Activated gamma-delta T cell treated with Interleukin-2 at 50 U/mL for 16 hours (primary cell): ENCODE results near the gene TUBA3D.
A peak's percentile ranks its signal among the peaks of the same experiment; 100 is the strongest.
"Not testable (repeated sequence)": the region's sequence is repeated elsewhere in the genome, so short reads cannot be mapped to it uniquely, and the experiment has no call there.

Experiments
- DNase-seq: peaks from one replicate; pipeline ENCODE4 v3.0.0-alpha.2; 2020

The TUBA3D gene

DNA sequence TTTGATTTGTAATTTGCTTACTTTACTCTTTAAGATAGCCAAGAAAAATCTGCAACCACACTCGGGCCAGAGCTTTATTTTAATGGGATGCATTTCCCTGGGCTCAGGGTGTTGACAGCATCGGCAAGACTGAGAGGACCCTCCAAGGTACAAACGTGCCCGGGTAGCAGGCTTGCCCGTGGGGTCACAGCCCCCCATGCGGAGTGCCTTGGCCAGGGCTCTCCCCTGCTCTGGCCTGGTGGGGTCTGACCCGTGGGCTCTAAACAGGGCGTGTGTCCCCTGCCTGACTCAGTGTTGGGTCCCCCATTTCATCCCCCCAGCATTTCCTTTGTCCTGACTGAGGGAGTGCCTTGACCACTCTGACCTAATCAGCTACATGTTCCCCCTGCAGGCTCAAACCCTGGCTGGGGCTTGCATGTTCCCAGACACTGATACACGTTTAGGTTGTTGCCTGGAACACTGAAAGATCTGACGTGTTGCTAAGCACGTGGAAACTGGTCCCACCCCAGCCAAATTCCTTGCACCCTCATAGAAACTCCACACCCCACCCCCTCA, 9.1 kb downstream of the TUBA3D start:
- DNase-seq, result not testable (repeated sequence)

DNA sequence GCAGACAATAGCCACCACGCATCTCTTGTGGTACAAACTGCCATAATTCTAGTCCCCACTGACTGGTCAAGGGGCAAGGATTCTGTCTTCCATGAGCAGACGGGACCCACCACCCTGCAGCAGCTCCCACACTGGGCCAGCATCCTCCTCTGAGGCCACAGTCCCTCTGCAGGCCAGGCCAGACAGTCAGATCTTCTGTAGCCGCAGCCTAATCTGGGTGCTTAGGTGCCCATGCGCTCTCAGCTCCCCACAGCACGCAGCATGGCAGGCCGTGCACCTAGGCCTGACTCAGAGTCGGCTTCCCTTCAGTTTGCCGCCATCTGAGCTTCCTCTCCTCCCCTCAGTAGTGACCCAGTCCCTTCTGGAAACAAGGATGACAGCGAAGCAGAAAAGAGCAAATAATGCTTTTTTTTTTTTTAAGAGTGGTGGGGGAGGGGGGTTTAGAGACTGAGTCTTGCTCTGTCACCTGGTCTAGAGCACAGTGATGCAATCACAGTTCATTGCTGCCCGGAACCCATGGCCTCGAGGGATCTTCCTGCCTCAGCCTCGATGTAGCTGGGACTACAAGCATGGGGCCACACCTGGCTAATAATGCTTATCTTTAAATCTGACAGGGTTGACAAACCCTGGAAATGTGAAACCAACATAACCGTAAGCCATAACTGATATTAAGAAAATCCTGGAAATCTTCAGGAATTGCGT, 10.4 kb downstream of the TUBA3D start:
- DNase-seq, result not testable (repeated sequence)

GRCh38 chr2:131488306-131489205, 12.6 kb downstream of the TUBA3D start:
- no peak for DNase-seq

DNA sequence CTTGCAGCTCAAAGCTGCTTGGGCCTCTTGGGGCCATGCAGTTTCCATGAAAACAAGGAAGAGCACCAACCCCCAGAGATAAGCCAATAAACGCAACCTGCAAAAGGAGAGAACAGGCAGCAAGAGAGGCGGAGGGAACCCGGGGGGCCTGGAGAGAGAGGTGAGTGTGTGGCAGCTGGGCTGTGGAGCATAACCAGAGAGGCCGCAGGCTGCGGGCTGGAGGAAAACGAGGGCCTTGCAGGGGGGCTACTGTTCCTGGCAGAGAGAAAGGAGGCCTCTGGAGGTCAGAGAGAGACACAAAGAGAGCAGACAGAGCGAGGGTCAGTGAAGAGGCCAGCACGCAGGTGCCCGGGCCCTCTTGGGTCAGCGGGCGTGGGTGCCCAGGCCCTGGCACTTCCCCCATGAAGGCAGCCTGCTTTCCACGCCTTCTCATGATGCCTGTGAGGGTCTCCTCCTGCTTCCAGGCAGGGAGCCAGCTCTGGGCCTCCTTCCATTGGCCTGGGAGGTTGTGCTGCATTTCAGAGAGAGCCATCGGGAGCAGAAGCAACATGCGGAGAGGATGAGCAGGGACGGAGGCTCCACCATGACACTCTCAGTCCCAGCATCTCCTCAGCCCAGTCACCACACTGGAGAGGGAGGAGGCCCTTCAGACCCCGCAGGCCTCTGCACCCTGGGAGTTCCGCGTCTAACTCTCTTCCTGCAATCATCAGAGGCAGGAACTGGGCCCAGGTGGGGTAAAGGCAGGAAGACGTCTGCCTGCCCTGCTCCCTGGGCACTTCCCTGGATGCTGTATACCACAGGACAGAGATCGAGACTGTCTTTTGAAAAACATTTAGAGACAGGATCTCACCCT, 14.9 kb downstream of the TUBA3D start:
- DNase-seq, result not testable (repeated sequence)

DNA sequence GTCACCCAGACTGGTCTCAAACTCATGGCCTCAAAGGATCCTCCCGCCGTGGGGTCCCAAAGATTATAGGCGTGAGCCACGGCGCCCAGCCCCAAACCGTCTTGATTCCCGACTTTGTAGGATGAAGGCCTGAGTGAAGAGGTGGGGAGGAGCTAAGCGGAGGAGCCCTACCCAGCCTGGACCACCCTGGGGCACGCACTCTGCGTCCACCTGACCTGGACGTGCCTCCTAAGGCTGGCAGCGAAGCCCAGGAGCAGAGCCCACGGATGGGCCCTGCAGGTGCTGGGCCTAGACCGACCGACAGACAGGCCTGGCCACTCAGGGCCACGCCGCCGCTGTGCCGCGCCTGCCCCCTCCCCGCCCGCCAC, 15.5 kb downstream of the TUBA3D start:
- not testable (repeated sequence) for DNase-seq

- DNase-seq, result not testable (repeated sequence)
These were observed 16.1 kb downstream of the TUBA3D start, which contains the start of gene MZT2A for GRCh38 chr2:131492015-131492417. Gene MZT2A (minus strand): TSS chr2:131492397. CDS start chr2:131492376, 21 bp downstream.

- DNase-seq, result peak; percentile 88
These were observed 16.7 kb downstream of the TUBA3D start for GRCh38 chr2:131492418-131493198.

GRCh38 chr2:131493199-131493968, 17.5 kb downstream of the TUBA3D start:
- no peak for DNase-seq

DNA sequence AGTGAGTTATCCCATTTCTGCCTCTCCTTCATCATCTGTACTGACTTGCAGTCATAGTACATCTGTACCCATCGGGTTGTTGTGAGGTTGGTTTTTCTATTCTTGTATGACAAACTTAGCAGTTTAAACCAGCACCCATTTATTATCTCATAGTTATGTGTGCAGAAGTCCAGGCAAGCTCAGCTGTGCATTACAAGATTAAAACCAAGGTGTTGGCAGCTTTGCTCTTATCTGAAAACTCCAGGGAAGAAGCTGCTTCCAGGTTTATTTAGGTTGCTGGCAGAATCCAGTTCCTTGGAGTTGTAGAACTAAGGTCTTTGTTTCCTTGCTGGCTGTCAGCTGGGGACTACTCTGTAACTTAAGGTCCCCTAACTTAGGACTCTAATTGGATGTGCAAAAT, 19.6 kb downstream of the TUBA3D start:
- not testable (repeated sequence) for DNase-seq

DNA sequence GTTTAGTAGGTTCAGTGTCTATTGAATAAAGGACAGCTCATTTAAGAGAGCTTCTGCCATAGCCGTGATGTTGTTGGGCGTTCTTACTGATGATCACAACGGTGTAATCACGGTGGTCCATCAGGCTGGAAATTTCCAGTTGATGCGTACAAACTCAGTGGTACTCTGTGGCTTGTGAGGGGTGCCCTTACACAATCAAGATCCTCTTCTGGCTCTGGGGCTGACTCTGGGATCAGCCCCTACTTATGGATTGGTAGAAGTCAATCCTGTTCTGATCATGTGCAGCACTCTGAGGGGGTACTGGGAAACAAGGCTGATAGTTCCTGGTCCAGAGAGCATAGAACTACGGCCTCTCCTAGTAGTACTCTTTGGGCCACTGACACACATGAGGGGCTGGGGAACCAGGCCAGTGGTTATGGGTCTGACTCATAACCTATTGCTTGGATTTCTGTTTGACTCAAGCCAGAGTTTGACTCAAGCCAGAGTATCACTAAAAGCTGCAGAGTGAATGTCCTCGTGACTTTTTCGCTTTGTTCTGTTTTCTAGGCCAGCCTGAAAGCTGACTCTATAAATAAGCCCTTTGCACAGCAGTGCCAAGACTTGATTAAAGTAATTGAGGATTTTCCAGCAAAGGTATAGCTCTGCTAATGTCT, 22.5 kb downstream of the TUBA3D start:
- not testable (repeated sequence) for DNase-seq

DNA sequence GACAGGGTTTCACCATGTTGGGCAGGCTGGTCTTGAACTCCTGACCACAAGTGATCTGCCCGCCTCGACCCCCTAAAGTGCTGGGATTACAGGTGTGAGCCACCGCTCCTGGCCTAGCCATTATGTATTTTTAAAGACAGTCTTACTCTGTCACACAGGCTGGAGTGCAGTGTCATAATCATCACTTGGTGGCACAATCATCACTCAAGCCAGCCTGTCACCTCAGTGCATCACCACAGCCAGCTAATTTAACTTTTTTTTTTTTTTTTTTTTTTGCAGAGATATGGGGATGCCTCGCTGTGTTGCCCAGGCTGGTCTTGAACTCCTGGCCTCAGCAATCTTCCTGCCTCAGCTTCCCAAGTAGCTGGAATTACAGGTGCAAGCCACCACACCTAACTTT, 27.7 kb downstream of the TUBA3D start:
- not testable (repeated sequence) for DNase-seq

GRCh38 chr2:131504082-131504750, 28.3 kb downstream of the TUBA3D start:
- not testable (repeated sequence) for DNase-seq

DNA sequence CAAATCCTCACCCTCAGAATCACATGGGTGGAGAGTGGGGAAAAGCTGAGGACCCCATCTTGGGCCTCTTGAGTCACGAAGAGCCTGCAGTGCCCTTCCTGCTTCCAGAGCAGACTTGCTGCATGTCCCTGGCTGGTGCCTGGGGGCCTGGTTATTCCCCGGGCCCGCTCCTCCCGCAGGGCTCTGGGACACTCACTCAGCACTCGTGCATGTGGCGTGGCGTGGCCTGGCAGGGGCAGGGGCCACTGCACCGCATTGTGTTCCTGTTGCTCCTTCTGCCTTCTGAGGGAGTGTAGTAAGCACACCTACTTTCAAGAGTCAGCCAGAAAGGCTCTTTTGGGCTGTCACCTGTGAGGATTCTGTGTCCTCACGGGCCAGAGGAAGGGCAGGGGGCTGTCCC, 33.7 kb downstream of the TUBA3D start:
- DNase-seq, result no peak

DNA sequence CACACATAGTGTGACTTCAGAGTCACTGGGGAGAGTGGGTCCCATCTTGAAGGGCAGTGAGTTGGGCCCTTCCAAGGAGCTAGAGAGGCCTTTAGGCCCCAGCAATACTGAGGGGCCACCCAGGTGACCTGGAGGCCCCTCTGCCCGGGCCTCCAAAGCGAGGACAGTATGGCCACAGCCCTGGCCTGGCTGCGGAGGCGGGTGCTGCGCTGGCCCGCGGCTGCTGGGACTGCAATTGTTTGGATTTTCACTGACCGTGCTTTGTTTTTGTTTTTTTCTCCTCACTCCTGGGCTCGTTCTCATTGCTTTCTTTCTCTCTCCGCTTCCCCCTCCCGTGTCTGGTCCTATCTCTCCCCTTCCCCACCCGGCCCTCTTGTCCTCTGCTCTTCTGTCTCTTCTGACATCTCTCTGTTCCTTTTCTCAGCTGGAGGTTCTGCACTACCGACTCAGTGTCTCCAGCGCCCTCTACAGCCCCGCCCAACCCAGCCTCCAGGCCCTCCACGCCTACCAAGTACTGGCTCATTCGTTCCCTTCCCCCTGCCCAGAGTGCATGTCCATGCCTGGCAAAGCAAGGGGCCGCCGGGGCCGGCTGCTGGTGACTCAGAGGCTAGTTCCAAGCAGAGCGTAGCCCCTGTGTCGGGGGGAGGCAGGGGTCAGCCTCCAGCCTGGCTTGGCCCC, 35.5 kb downstream of the TUBA3D start:
- not testable (repeated sequence) for DNase-seq

DNA sequence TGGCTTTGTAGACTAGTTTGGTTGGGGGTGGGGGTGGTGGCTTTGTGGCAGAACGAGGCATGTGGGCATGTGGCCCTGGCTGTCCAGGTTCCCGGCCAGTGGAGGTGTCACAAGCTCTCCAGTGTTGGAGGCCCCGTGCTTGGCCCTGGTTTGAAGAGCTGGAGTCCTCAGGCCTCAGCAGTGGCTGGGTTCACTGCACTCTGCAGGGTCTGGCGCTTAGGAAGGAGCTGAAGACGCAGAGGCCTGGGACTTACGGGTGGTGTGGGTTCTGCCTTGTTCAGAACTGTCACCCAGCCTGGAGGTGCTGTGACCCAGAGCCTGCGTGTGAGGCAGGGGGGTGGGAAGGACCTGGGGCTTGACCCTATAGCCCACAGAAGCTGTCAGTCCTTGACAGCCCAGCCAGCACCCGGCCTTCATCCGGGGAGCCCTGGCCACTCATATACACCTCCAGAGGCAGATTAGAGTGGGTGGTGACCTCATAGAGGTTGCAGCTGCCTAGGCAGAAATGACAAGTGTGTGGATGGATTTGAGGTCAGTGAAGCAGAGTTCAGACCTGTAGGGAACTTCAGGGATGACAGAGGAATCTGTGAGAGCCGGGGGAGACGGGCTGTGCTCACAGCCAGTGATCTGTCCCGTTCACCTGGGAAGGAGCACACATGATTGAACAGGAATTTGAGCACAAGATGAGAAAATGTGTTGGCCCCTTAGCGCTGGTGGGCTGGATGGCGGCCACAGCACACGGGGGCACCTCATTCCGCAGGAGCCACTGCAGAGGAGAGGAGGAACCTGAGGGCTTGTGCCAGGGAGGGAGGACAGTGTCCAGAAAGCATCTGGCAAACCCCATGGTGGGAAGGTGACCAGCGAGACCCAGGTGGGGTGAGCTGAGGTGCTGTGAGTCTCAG, 36.3 kb downstream of the TUBA3D start:
- DNase-seq, result not testable (repeated sequence)

GRCh38 chr2:131514408-131515166, 38.7 kb downstream of the TUBA3D start:
- not testable (repeated sequence) for DNase-seq

DNA sequence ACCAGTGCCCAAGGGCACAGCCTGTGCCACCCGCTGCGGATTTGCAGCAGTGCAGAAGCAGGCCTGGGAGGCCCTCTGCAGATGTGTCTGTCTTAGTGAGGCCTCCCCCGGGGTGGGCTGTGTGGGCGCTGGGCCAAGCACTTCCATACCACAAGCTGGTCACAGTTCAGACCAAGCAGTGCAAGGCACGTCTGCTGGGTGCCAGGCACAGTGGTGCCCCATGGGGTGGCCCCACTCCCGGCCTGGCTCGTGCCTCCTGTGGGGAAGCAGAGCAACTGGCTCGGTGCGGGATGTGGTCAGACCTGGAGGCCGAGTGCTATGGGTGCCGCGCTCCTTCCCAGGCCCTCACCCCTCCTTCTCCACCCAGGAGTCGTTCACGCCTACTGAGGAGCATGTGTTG, 39.3 kb downstream of the TUBA3D start:
- DNase-seq, result not testable (repeated sequence)
